NT2/D1 (cell line): ENCODE results near the gene MAP3K9.

Experiments used
- SUZ12 ChIP-seq: IDR thresholded peaks from 2 replicates; pipeline ENCODE4 v1.6.1; 2011; ENCODE audit not compliant: insufficient read length, insufficient read depth; ENCODE audit errors: extremely low read depth
- ZNF274 ChIP-seq: IDR thresholded peaks from 2 replicates; pipeline ENCODE4 v1.6.1; 2011; ENCODE audit warnings: mild to moderate bottlenecking, low read depth, low read length

DNA sequence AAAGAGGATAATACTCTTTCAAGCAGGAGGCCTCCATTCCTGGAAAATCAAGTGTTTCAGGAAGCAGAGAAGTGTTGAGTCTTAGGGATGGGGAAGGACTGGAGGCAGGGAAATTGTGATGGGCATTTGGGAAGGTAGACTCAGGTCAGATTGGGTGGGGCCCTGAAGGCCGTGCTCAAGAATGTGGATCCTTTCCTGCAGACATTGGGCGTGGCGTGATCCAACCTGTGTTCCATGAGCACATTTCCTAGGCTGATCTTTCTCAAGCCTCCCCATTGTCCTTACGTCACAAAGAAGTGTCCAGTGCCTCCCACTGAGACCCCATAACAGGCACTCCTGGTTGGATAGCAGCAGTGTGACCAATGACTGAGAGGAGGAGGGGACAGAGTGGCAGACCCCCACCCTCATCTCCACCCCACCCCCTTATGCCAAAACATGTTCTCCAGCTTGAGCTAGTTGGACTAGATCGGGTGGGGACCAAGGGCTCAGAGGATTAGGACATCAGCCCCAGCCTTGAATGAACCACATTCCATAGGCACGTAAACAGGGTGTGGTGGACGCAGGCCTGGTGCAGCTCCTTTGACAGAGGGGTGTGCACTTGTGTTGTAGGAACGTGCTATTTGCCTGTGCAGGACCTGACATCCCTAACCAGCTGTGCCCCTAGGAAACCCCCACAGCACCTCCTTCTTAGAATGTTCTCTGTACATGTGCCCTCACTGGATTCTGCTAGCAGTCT, 90.8 kb downstream of the MAP3K9 start:
- TF ChIP-seq SUZ12 (no peak), ZNF274 (no peak)
